Astrocyte (in vitro differentiated cells and primary cell): ENCODE results near the gene HLCS.

Experiments
- CTCF ChIP-seq: IDR thresholded peaks from 2 replicates; pipeline ENCODE4 v1.5.1; 2011; ENCODE audit warnings: low read depth, mild to moderate bottlenecking, inconsistent platforms, low read length, moderate library complexity; ENCODE audit not compliant: insufficient read depth
- EZH2 ChIP-seq: IDR thresholded peaks from 2 replicates; pipeline ENCODE4 v1.6.1; 2012; ENCODE audit warnings: mild to moderate bottlenecking, low read length, inconsistent platforms; ENCODE audit not compliant: insufficient read depth

- TF ChIP-seq EZH2: no peak
- TF ChIP-seq CTCF: no peak
Measured at GRCh38 chr21:36807422-36807928, 159.0 kb downstream of the HLCS start.
